Nephron (organoid): ENCODE measurements around the gene TPK1.

Experiments used
- H3K27ac Mint-ChIP-seq, 3 experiments: 2 replicates each; pipeline ENCODE4 v1.8.0; 2020; ENCODE audit warnings: mixed read lengths in 3 of 3, mild to moderate bottlenecking in 2 of 3, moderate library complexity in 1 of 3
- H3K27me3 Mint-ChIP-seq: 2 replicates; pipeline ENCODE4 v1.8.0; 2021; ENCODE audit warnings: low read depth, mild to moderate bottlenecking, moderate library complexity, mixed read lengths
- H3K36me3 Mint-ChIP-seq: 2 replicates; pipeline ENCODE4 v1.8.0; 2020; ENCODE audit warnings: low read depth, mixed read lengths
- H3K4me1 Mint-ChIP-seq: 2 replicates; pipeline ENCODE4 v1.8.0; 2020; ENCODE audit warnings: mixed read lengths
- H3K4me3 Mint-ChIP-seq, 3 experiments: 2 replicates each; pipeline ENCODE4 v1.8.0; 2020; ENCODE audit warnings: mild to moderate bottlenecking in 3 of 3, mixed read lengths in 3 of 3, moderate library complexity in 2 of 3
- H3K9me3 Mint-ChIP-seq: 2 replicates; pipeline ENCODE4 v1.8.0; 2020; ENCODE audit warnings: mixed read lengths
- CTCF ChIP-seq, 3 experiments: fragments of 200-600 bp; sonication (generic); IDR thresholded peaks; one replicate each; pipeline ENCODE4 v1.5.0; 2021; ENCODE audit warnings: antibody characterized with exemption in 3 of 3; ENCODE audit not compliant: unreplicated experiment in 3 of 3

Gene TPK1

GRCh38 chr7:144771927-144772326, 63.9 kb downstream of the TPK1 start:
- Mint-ChIP-seq H3K36me3 (no peaks in the 10 kb centered on the region), H3K9me3 (no peaks in the 10 kb centered on the region), H3K27me3 (no peaks in the 10 kb centered on the region), H3K4me1 (peaks cover 15% of the 10 kb centered on the region), H3K27ac (no peak overlapping the region), H3K4me3 (no peak overlapping the region)
- no peak for TF ChIP-seq CTCF (IDR thresholded peaks at IDR 0.05; ENCODE audit: unreplicated experiment in 3 of 3)

- no peaks in the 10 kb centered on the region for H3K9me3 Mint-ChIP-seq
- no peak overlapping the region for H3K4me3 Mint-ChIP-seq
- H3K27me3 Mint-ChIP-seq, result no peaks in the 10 kb centered on the region
- no peak for TF ChIP-seq CTCF (IDR thresholded peaks at IDR 0.05; ENCODE audit: unreplicated experiment in 3 of 3)
- H3K4me1 Mint-ChIP-seq, result peaks cover 9% of the 10 kb centered on the region
- H3K36me3 Mint-ChIP-seq, result no peaks in the 10 kb centered on the region
- H3K27ac Mint-ChIP-seq, result no peak overlapping the region
Observed at GRCh38 chr7:144771174-144771573, 64.7 kb downstream of the TPK1 start.

GRCh38 chr7:144769352-144769751, 66.5 kb downstream of the TPK1 start:
- no peaks in the 10 kb centered on the region for H3K4me1 Mint-ChIP-seq
- no peak overlapping the region for H3K27ac Mint-ChIP-seq
- TF ChIP-seq CTCF (IDR thresholded peaks at IDR 0.05; ENCODE audit: unreplicated experiment in 3 of 3), result no peak
- H3K4me3 Mint-ChIP-seq, result no peak overlapping the region
- H3K36me3 Mint-ChIP-seq, result no peaks in the 10 kb centered on the region
- H3K27me3 Mint-ChIP-seq, result no peaks in the 10 kb centered on the region
- no peaks in the 10 kb centered on the region for H3K9me3 Mint-ChIP-seq

GRCh38 chr7:144768633-144769032, 67.2 kb downstream of the TPK1 start:
- Mint-ChIP-seq H3K27me3 (no peaks in the 10 kb centered on the region), H3K4me3 (no peak overlapping the region), H3K36me3 (no peaks in the 10 kb centered on the region), H3K27ac (no peak overlapping the region), H3K4me1 (no peaks in the 10 kb centered on the region), H3K9me3 (no peaks in the 10 kb centered on the region)
- TF ChIP-seq CTCF (IDR thresholded peaks at IDR 0.05; ENCODE audit: unreplicated experiment in 3 of 3), result no peak

GRCh38 chr7:144763291-144763690, 72.6 kb downstream of the TPK1 start:
- no peak for TF ChIP-seq CTCF (IDR thresholded peaks at IDR 0.05; ENCODE audit: unreplicated experiment in 3 of 3)
- Mint-ChIP-seq H3K27ac (no peak overlapping the region), H3K9me3 (no peaks in the 10 kb centered on the region), H3K4me1 (no peaks in the 10 kb centered on the region), H3K36me3 (no peaks in the 10 kb centered on the region), H3K4me3 (no peak overlapping the region), H3K27me3 (no peaks in the 10 kb centered on the region)

GRCh38 chr7:144762853-144763252, 73.0 kb downstream of the TPK1 start:
- H3K9me3 Mint-ChIP-seq, result no peaks in the 10 kb centered on the region
- no peaks in the 10 kb centered on the region for H3K27me3 Mint-ChIP-seq
- no peak for TF ChIP-seq CTCF (IDR thresholded peaks at IDR 0.05; ENCODE audit: unreplicated experiment in 3 of 3)
- H3K36me3 Mint-ChIP-seq, result no peaks in the 10 kb centered on the region
- no peak overlapping the region for H3K4me3 Mint-ChIP-seq
- H3K27ac Mint-ChIP-seq, result peak overlapping the region in 1 of 3 experiments; percentile 17
- H3K4me1 Mint-ChIP-seq, result no peaks in the 10 kb centered on the region
